H1 (cell line): Measurements from ENCODE around the gene TRIM24. TPM values are rescaled to one million over a fixed set of nuclear protein-coding genes. Genes with fewer than 3 reads are reported as not detected.

Source experiments
- CTCF ChIA-PET: fragments of 300-600 bp; sonication (Branson Sonifier 250); formaldehyde crosslinking; loops from one replicate; lab custom pipeline; 2021; ENCODE audit not compliant: partially characterized antibody; lab: Charles Lee
- POLR2A ChIA-PET: fragments of 300-600 bp; sonication (Branson Sonifier 250); formaldehyde crosslinking; loops from one replicate; lab custom pipeline; 2021; ENCODE audit warnings: inconsistent platforms; ENCODE audit not compliant: partially characterized antibody; lab: Charles Lee
- DNase-seq, 2 experiments: peaks; one replicate each; pipeline versions ENCODE4 v3.0.0 to v3.0.0-alpha.2; 2010 to 2022; ENCODE audit warnings: low spot score in 2 of 2, low read depth in 1 of 2, mixed read lengths in 1 of 2
- FAIRE-seq: peaks from 2 replicates; lab custom pipeline; 2011; peaks lifted over from hg19 to GRCh38; lab: Jason Lieb, UNC
- H2AFZ ChIP-seq: 2 replicates; pipeline ENCODE4 v1.8.1; 2012; ENCODE audit warnings: low read length, inconsistent platforms
- H2AK5ac ChIP-seq: 2 replicates; pipeline ENCODE4 v1.6.1; 2013; ENCODE audit warnings: low read depth, low read length
- H2BK120ac ChIP-seq: replicated peaks from 2 replicates; pipeline ENCODE3; 2013; ENCODE audit warnings: low read depth, low read length, inconsistent platforms
- H2BK12ac ChIP-seq: 2 replicates; pipeline ENCODE4 v1.6.1; 2013; ENCODE audit warnings: low read depth, low read length
- H2BK15ac ChIP-seq: 2 replicates; pipeline ENCODE4 v1.6.1; 2013; ENCODE audit warnings: low read length
- H2BK20ac ChIP-seq: 2 replicates; pipeline ENCODE4 v1.6.1; 2013; ENCODE audit warnings: low read length
- H2BK5ac ChIP-seq: 2 replicates; pipeline ENCODE4 v1.6.1; 2013; ENCODE audit warnings: low read depth, low read length
- H3K14ac ChIP-seq: 2 replicates; pipeline ENCODE4 v1.6.1; 2013; ENCODE audit warnings: inconsistent platforms; ENCODE audit not compliant: insufficient read length
- H3K18ac ChIP-seq: 2 replicates; pipeline ENCODE4 v1.6.1; 2013; ENCODE audit warnings: low read length; ENCODE audit errors: extremely low read depth
- H3K23ac ChIP-seq: 2 replicates; pipeline ENCODE4 v1.6.1; 2013; ENCODE audit warnings: inconsistent platforms; ENCODE audit not compliant: insufficient read length
- H3K23me2 ChIP-seq: 2 replicates; pipeline ENCODE4 v1.6.1; 2013; ENCODE audit warnings: low read depth, low read length
- H3K27ac ChIP-seq: 2 replicates; pipeline ENCODE4 v1.6.1; 2011; ENCODE audit warnings: low read depth, low read length, inconsistent platforms
- H3K27me3 ChIP-seq, 4 experiments: replicated peaks in 1 of 4; 1 replicate in 1 of 4; 2 replicates in 3 of 4; pipeline versions ENCODE4 v1.6.1 to v1.8.1; 2011 to 2013; ENCODE audit warnings: low read length in 3 of 4, mild to moderate bottlenecking in 3 of 4, inconsistent platforms in 2 of 4, mixed read lengths in 2 of 4, moderate library complexity in 1 of 4; ENCODE audit not compliant: control insufficient read depth in 3 of 4, insufficient read depth in 3 of 4; ENCODE audit errors: extremely low read depth in 1 of 4
- H3K36me3 ChIP-seq, 4 experiments: 2 replicates each; pipeline versions ENCODE4 v1.6.1 to v1.8.1; 2011 to 2013; ENCODE audit warnings: mild to moderate bottlenecking in 4 of 4, low read length in 3 of 4, moderate library complexity in 2 of 4, control low read depth in 1 of 4, inconsistent platforms in 1 of 4; ENCODE audit not compliant: insufficient read depth in 4 of 4, control insufficient read depth in 2 of 4
- H3K4ac ChIP-seq: replicated peaks from 2 replicates; pipeline ENCODE3; 2013; ENCODE audit warnings: low read length, low read depth, mixed read lengths, inconsistent platforms; ENCODE audit not compliant: insufficient read length
- H3K4me1 ChIP-seq, 4 experiments: replicated peaks in 1 of 4; 1 replicate in 1 of 4; 2 replicates in 3 of 4; pipeline versions ENCODE4 v1.6.1 to v1.8.1; 2011 to 2013; ENCODE audit warnings: low read length in 3 of 4, inconsistent platforms in 2 of 4, mixed read lengths in 1 of 4; ENCODE audit not compliant: insufficient read depth in 4 of 4, control insufficient read depth in 3 of 4
- H3K4me2 ChIP-seq, 2 experiments: 2 replicates each; pipeline versions ENCODE4 v1.6.1 to v1.8.1; 2011 to 2013; ENCODE audit warnings: low read depth in 2 of 2, low read length in 2 of 2, control low read depth in 1 of 2, inconsistent platforms in 1 of 2, mild to moderate bottlenecking in 1 of 2; ENCODE audit not compliant: insufficient read depth in 1 of 2
- H3K4me3 ChIP-seq, 4 experiments: fragments of 200-600, 300-600 bp in 1 of 4; sonication (generic), shearing (Covaris generic), sonication (Bioruptor Twin) in 1 of 4; 2 replicates each; pipeline versions ENCODE4 v1.5.1 to v1.8.1; 2011 to 2016; ENCODE audit warnings: low read length in 4 of 4, low read depth in 3 of 4, control low read depth in 2 of 4, inconsistent platforms in 2 of 4, mild to moderate bottlenecking in 2 of 4, mixed read lengths in 1 of 4, moderate library complexity in 1 of 4; ENCODE audit not compliant: insufficient read depth in 2 of 4; ENCODE audit errors: extremely low read depth in 1 of 4
- H3K56ac ChIP-seq: replicated peaks from 2 replicates; pipeline ENCODE3; 2013; ENCODE audit warnings: low read depth, mild to moderate bottlenecking, mixed read lengths, low read length, inconsistent platforms; ENCODE audit not compliant: insufficient read length
- H3K79me1 ChIP-seq: 2 replicates; pipeline ENCODE4 v1.6.1; 2013; ENCODE audit warnings: low read depth, low read length, control low read depth
- H3K79me2 ChIP-seq, 2 experiments: 2 replicates each; pipeline versions ENCODE4 v1.6.1 to v1.8.1; 2012 to 2013; ENCODE audit warnings: low read length in 2 of 2, mild to moderate bottlenecking in 2 of 2, inconsistent platforms in 1 of 2; ENCODE audit not compliant: insufficient read depth in 2 of 2, control insufficient read depth in 1 of 2
- H3K9ac ChIP-seq, 4 experiments: replicated peaks in 1 of 4; 1 replicate in 1 of 4; 2 replicates in 3 of 4; pipeline versions ENCODE4 v1.6.1 to v1.8.1; 2011 to 2013; ENCODE audit warnings: low read depth in 3 of 4, low read length in 3 of 4, control low read depth in 2 of 4, mild to moderate bottlenecking in 2 of 4, moderate library complexity in 2 of 4, inconsistent platforms in 1 of 4; ENCODE audit errors: extremely low read depth in 1 of 4
- H3K9me3 ChIP-seq, 2 experiments: 2 replicates each; pipeline versions ENCODE4 v1.6.1 to v1.8.1; 2012 to 2013; ENCODE audit warnings: mild to moderate bottlenecking in 2 of 2, moderate library complexity in 2 of 2, control low read depth in 1 of 2, inconsistent platforms in 1 of 2, low read depth in 1 of 2, low read length in 1 of 2, mixed read lengths in 1 of 2; ENCODE audit not compliant: insufficient read depth in 2 of 2
- H4K20me1 ChIP-seq, 2 experiments: replicated peaks in 1 of 2; 2 replicates each; pipeline versions ENCODE3 to v1.8.1; 2011 to 2013; ENCODE audit warnings: inconsistent platforms in 2 of 2, low read length in 2 of 2, mild to moderate bottlenecking in 1 of 2; ENCODE audit not compliant: insufficient read depth in 2 of 2, control insufficient read depth in 1 of 2
- H4K5ac ChIP-seq: 2 replicates; pipeline ENCODE4 v1.6.1; 2013; ENCODE audit warnings: low read length, low read depth, mixed read lengths, inconsistent platforms; ENCODE audit not compliant: insufficient read length
- H4K8ac ChIP-seq: 2 replicates; pipeline ENCODE4 v1.8.0; 2013; ENCODE audit warnings: mild to moderate bottlenecking, moderate library complexity, low read length, inconsistent platforms; ENCODE audit not compliant: insufficient read depth; ENCODE audit errors: extremely low read depth
- H4K91ac ChIP-seq: replicated peaks from 2 replicates; pipeline ENCODE3; 2013; ENCODE audit warnings: low read length, mixed read lengths, inconsistent platforms; ENCODE audit not compliant: insufficient read length
- ASH2L ChIP-seq: fragments of 200-600, 300-600 bp; sonication (generic); IDR thresholded peaks from one replicate; pipeline ENCODE4 v1.7.1; 2017; ENCODE audit warnings: low read length
- CHD1 ChIP-seq: IDR thresholded peaks from 2 replicates; pipeline ENCODE4 v1.6.1; 2012; ENCODE audit warnings: low read depth, low read length, improper control_type of control experiment
- HDAC6 ChIP-seq: IDR thresholded peaks from one replicate; pipeline ENCODE4 v1.7.1; 2012; ENCODE audit warnings: low read depth, mild to moderate bottlenecking, inconsistent platforms, low read length, moderate library complexity
- JUN ChIP-seq: IDR thresholded peaks from 2 replicates; pipeline ENCODE4 v1.6.1; 2011; ENCODE audit warnings: low read depth, mild to moderate bottlenecking, improper control_type of control experiment, low read length
- KDM1A ChIP-seq: fragments of 200-600, 300-600 bp; sonication (generic); IDR thresholded peaks from 2 replicates; pipeline ENCODE4 v1.7.1; 2016; ENCODE audit warnings: mild to moderate bottlenecking, low read length, borderline replicate concordance
- POLR2A ChIP-seq, 2 experiments: IDR thresholded peaks; 1 replicate in 1 of 2; 2 replicates in 1 of 2; pipeline ENCODE4 v1.6.1; 2011; ENCODE audit warnings: low read depth in 2 of 2, low read length in 2 of 2, mild to moderate bottlenecking in 2 of 2; ENCODE audit errors: control extremely low read depth in 1 of 2
- POLR2AphosphoS5 ChIP-seq: IDR thresholded peaks from 2 replicates; pipeline ENCODE4 v1.6.1; 2011; ENCODE audit warnings: low read depth, low read length
- RXRA ChIP-seq: IDR thresholded peaks from 2 replicates; pipeline ENCODE4 v1.6.1; 2011; ENCODE audit warnings: low read depth, mild to moderate bottlenecking, low read length, moderate library complexity; ENCODE audit not compliant: insufficient read depth
- SIX5 ChIP-seq: IDR thresholded peaks from 2 replicates; pipeline ENCODE4 v1.6.1; 2011; ENCODE audit warnings: mild to moderate bottlenecking, low read depth, low read length
- SP1 ChIP-seq: IDR thresholded peaks from 2 replicates; pipeline ENCODE4 v1.6.1; 2011; ENCODE audit warnings: low read depth, low read length
- ZNF274 ChIP-seq: IDR thresholded peaks from 2 replicates; pipeline ENCODE4 v1.7.0; 2012; ENCODE audit warnings: low read length, borderline replicate concordance; ENCODE audit errors: extremely low read depth
- WGBS, 2 experiments: shearing (Covaris generic) in 1 of 2; methylation state at CpG; one replicate each; pipeline versions ENCODE4 v1.1.6 to v1.1.7; 2013 to 2015; ENCODE audit warnings: low lambda C conversion rate in 2 of 2, mixed read lengths in 2 of 2, inconsistent platforms in 1 of 2, low coverage in 1 of 2, missing lambda C conversion rate in 1 of 2; ENCODE audit not compliant: insufficient replicate concordance in 2 of 2, insufficient coverage in 1 of 2, insufficient read length in 1 of 2; ENCODE audit errors: extremely low coverage in 1 of 2, missing lambda C conversion rate in 1 of 2; 5-methylcytosine and 5-hydroxymethylcytosine counted together
- polyA plus RNA-seq, 7 experiments: library from polyadenylated mRNA; depleted of rRNA in 3 of 7; stranded (reverse) in 5 of 7; unstranded in 2 of 7; fragments of >200 nt in 5 of 7; fragments of 200-250 nt in 2 of 7; gene quantifications; 1 replicate in 5 of 7; 2 replicates in 1 of 7; 4 replicates in 1 of 7; pipeline versions ENCODE4 v1.2.1 to v1.2.3, GENCODE V29; 2011 to 2013; ENCODE audit warnings: missing spikeins in 2 of 7, mixed read lengths in 2 of 7
- total RNA-seq: library from RNA; stranded (reverse); fragmentation: NEBNext Ultra II Directional; extraction: Animal tissue kit (Norgen Biotek cat#: 25700); gene quantifications from 2 replicates; pipeline ENCODE4 v1.2.1, GENCODE V29; 2021
- TF ChIP-seq, protein P1 (sequence below): IDR thresholded peaks from 2 replicates; pipeline ENCODE4 v1.6.1; 2012; ENCODE audit warnings: inconsistent platforms
- TF ChIP-seq, protein P2 (sequence below): IDR thresholded peaks from 2 replicates; pipeline ENCODE4 v1.6.1; 2011; ENCODE audit warnings: low read length, improper control_type of control experiment

Gene TRIM24
- total and polyA plus RNA-seq, 2 of the 8 experiments (the other 6 are each of a cell fraction or from before 2014, with no cell fraction given): 67.6 to 149 TPM

DNA sequence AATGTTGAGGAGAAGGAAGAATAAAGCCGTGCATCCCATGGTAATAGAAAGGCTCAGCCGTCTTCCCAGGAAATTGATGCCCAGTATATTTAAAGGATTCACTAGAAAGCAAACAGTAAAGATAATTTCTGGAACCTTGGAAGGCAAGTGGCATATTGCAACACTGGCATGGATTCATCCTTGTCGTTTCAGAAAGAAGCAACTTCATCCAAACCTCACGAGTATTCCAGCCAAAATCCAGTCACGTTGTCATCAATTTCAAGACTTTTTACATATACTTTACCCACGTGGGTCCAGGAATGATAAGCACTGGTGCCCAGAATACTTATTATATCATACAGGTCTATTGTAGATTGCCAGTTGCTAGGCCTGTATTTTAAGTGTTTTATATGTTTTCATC is 167.3 kb downstream of the TRIM24 start:
- no peaks in the 10 kb centered on the region for H3K27me3 ChIP-seq
- H3K4me3 ChIP-seq: no peak overlapping the region
- no peak overlapping the region for H2BK12ac ChIP-seq
- H3K4me2 ChIP-seq: no peak overlapping the region
- H3K9ac ChIP-seq: no peak overlapping the region
- H3K79me1 ChIP-seq: no peaks in the 10 kb centered on the region
- H3K18ac ChIP-seq: no peak overlapping the region
- H2AFZ ChIP-seq: no peak overlapping the region
- DNase-seq: no peak
- H2BK15ac ChIP-seq: no peak overlapping the region
- H3K4me1 ChIP-seq: peaks cover 0 to 5% (median 0%) of the 10 kb centered on the region in 4 experiments; a peak in 2 of 7 replicates
- H3K14ac ChIP-seq: no peak overlapping the region
- no peaks in the 10 kb centered on the region for H3K9me3 ChIP-seq
- H2BK5ac ChIP-seq: no peak overlapping the region
- no peak overlapping the region for H4K8ac ChIP-seq
- no peak overlapping the region for H4K5ac ChIP-seq
- H3K79me2 ChIP-seq: no peaks in the 10 kb centered on the region
- H3K23ac ChIP-seq: no peak overlapping the region
- no peak overlapping the region for H2BK120ac ChIP-seq
- H2BK20ac ChIP-seq: no peak overlapping the region; the same call in 1 of the 2 replicates
- H3K4ac ChIP-seq: no peak overlapping the region
- ChIA-PET POLR2A (no interaction called here), CTCF (interaction anchor here (0.6 to 2.1 kb wide), 4 partner anchors 9 to 516 kb away, joined by 3 to 6 read pairs (median 5); no protein-coding TSS in a partner anchor)
- 85% methylated on average over 6 of the region's 6 CpGs; no CpG with 5 or more reads in 1 of the 2 experiments for WGBS, 2 experiments
- no peaks in the 10 kb centered on the region for H4K20me1 ChIP-seq
- no peak overlapping the region for H3K56ac ChIP-seq
- no peaks in the 10 kb centered on the region for H3K36me3 ChIP-seq
- H3K23me2 ChIP-seq: no peaks in the 10 kb centered on the region
- H4K91ac ChIP-seq: no peak overlapping the region
- no peak overlapping the region for H2AK5ac ChIP-seq
- H3K27ac ChIP-seq: no peak overlapping the region
- no peak for FAIRE-seq
- TF ChIP-seq, protein P1, sequence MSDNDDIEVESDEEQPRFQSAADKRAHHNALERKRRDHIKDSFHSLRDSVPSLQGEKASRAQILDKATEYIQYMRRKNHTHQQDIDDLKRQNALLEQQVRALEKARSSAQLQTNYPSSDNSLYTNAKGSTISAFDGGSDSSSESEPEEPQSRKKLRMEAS: no peak
- TF ChIP-seq SIX5 (no peak), KDM1A (no peak), ASH2L (no peak), SP1 (no peak), JUN (no peak), HDAC6 (no peak), POLR2A (IDR thresholded peaks at IDR 0.05; ENCODE audit: control extremely low read depth in 1 of 2, low read depth in 2 of 2, low read length in 2 of 2) (no peak), CHD1 (no peak), ZNF274 (no peak), POLR2AphosphoS5 (no peak), RXRA (no peak)
- TF ChIP-seq, protein P2, sequence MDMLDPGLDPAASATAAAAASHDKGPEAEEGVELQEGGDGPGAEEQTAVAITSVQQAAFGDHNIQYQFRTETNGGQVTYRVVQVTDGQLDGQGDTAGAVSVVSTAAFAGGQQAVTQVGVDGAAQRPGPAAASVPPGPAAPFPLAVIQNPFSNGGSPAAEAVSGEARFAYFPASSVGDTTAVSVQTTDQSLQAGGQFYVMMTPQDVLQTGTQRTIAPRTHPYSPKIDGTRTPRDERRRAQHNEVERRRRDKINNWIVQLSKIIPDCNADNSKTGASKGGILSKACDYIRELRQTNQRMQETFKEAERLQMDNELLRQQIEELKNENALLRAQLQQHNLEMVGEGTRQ: no peak
- TF ChIP-seq, all 59 proteins: peak for 0
